Neural cell (in vitro differentiated cells): Measurements from ENCODE around the gene APPBP2.

Source experiments
- CTCF ChIP-seq: fragments of 450-650 bp; IDR thresholded peaks from 2 replicates; pipeline ENCODE4 v1.5.1; 2014; ENCODE audit warnings: antibody characterized with exemption, mild to moderate bottlenecking, moderate library complexity; ENCODE audit not compliant: poor library complexity, severe bottlenecking
- POLR2AphosphoS5 ChIP-seq: IDR thresholded peaks from 2 replicates; pipeline ENCODE4 v1.6.1; 2012

- TF ChIP-seq CTCF, result no peak
- TF ChIP-seq POLR2AphosphoS5, result no peak
Observed at GRCh38 chr17:60442271-60443173, 83.5 kb downstream of the APPBP2 start.
